HG02678 (cell line): ENCODE results near the gene ARF1.

Experiments
- ATAC-seq: cut with Tn5 transposase; IDR thresholded peaks from one replicate; pipeline ENCODE4 v1.9.1; 2021; ENCODE audit warnings: mild to moderate bottlenecking, moderate library complexity; ENCODE audit not compliant: unreplicated experiment

Gene ARF1

DNA sequence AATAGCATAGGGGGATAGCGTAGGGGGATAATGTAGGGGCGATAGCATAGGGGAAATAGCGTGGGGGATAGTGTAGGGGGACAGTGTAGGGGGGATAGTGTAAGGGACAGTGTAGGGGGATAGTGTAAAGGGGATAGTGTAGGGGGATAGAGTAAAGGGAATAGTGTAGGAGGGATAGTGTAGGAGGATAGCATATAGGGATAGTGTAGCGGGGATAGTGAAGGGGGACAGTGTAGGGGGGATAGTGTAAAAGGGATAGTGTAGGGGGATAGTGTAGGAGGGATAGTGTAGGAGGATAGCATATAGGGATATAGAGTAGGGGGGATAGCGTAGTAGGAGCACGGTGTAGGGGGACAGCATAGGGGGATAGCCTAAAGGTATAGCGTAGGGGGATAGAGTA is 14.1 kb upstream of the ARF1 start:
- ATAC-seq, result no peak

DNA sequence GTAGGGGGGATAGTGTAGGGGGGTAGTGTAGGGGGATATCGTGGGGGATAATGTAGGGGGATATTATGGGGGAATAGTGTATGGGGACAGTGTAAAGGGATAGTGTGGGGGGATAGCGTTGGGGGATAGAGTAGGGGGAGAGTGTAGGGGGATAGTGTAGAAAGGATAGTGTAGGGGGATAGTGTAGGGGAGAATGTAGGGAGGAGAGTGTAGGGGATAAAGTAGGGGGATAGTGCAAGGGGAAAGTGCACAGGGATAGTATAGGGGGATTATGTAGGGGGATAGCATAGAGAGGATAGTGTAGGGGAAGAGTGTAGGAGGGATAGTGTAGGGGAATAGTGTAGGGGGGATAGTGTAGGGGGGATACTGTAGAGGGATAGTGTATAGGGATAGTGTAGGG is 12.3 kb upstream of the ARF1 start:
- no peak for ATAC-seq

DNA sequence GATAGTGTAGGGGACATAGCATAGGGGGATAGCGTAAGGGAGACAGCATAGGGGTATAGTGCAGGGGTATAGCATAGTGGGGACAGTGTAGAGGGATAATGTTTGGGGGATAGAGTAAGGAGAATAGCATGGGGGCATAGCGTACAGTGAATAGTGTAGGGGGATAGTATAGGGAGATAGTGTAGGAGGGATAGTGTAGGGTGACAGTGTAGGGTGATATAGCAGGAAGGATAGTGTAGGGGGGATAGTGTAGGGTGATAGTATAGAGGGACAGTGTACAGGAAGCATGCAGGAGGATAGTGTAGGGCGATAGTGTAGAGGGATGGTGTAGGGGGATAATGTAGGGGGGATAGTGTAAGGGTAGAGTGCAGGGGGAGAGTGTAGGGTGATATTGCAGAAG is 11.7 kb upstream of the ARF1 start:
- no peak for ATAC-seq

DNA sequence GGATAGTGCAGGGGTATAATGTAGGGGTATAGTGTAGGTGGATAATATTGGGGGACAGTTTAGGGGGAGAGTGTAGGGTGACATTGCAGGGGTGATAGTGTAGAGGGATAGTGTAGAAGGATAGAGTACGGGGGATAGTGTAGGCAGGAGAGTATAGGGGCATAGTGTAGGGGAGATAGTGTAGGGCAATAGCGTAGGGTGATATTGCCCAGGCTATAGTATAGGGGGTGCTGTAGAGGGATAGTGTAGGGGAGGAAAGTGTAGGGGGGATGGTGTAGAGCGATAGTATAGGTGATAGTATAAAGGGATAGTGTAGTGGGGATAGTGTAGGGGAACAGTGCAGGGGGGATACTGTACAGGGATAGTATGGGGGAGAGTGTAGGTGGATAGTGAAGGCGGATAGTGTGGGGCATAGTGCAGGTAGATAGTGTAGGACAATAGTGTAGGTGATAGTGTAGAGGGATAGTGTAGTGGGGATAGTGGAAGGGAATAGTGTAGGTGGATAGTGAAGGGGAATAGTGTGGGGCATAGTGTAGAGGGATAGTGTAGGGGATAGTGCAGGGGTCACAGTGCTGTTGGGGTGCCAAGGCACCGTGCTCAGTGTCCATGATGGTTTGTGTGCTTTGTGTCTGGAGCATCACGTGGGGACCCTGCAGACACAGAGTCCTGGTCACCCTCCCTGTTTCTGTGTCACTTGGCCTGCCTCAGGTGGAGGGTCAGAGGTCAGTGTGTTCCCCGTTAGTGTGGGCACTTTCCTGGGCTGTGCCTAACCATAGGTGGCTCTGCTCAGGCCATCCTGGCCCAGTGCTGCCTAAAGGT is 10.5 kb upstream of the ARF1 start:
- no peak for ATAC-seq

DNA sequence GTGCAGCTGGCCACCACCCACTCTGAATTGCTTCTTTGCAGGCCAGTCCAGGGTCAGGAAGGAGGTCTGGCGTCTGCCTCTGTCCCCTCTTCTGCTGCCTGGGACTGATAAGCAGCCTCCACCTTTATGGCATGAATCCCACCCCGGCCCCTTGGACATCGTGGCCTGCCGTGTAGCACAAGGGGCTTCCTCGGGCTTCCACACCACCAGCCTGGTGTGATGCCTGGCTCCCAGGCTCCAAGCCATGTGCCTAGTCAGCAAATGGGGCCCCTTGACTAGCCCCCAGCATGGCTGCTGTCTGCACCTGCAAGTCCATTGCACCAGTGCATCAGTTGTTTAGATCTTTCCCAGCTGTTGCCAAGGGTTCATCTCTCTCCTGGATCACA is 9.9 kb upstream of the ARF1 start:
- no peak for ATAC-seq

DNA sequence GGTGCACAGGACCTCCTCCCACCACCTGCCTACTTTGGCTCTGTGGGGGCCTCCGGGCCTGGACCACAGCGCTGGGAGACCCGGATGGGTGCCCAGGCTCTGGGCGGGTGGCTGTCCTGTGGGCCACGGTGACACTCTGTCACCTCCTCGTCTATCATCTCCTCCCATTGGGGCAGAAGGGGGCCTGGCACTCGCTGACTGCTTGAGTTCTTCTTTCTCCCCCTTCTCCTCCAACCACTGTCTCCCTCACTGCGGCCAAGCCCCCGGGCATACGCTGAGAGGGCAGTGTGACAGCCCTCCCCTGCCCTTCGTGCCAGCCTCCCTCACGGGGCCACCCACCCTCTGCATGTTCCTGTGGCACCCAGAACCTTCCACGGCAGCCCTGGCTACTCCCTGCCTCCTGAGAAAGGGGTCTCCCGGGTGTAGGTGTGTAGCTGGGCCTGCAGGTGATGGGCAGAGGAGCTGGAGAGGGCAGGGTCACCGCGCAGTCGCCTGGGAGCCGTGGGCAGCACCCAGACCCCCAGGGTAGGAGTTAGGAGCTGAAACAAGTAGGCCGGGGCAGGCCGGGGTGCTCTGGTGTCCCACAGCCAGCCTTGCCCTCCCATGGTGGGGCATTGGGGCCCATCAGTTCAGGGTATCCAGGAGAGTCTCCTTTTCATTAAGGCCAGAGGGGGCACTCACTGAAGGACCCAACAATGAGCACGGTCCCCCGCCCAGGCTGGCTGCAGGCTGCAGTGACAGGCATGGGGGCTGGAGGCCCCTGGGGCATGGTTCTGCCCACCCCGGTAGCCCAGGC is 9.2 kb upstream of the ARF1 start:
- ATAC-seq, result no peak

DNA sequence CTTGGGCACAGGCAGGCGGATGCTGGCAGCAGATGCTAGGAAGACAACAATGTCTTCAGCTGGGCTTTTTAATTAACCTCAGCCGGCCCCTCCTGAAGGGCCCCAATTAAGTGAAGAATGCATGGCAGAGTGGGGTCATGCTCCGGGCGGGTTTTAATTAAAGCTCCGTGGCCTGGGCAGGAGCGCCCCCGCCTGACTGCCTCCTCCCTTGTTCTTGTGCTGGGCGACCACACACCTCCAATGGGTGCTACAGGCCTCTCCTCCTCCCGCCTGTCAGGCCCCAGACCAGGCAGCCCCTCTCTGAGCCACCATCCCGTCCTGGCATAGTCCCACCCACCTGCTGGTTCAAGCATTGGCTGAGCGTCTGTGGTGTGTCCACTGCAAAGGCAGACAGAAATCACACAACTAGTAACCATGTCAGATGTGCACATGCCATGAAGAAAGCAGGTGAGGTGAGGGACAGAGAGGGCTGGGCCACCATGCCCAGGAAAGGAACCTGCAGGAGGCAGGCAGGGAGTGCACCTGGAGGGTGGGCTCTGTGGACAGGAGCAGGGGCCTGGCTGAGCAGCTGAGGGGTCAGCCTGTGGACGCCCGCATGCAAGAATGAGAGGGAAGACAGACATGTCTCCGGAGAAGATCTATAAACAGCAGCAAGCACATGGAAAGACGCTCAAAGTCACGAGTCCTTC is 8.5 kb upstream of the ARF1 start:
- no peak for ATAC-seq

DNA sequence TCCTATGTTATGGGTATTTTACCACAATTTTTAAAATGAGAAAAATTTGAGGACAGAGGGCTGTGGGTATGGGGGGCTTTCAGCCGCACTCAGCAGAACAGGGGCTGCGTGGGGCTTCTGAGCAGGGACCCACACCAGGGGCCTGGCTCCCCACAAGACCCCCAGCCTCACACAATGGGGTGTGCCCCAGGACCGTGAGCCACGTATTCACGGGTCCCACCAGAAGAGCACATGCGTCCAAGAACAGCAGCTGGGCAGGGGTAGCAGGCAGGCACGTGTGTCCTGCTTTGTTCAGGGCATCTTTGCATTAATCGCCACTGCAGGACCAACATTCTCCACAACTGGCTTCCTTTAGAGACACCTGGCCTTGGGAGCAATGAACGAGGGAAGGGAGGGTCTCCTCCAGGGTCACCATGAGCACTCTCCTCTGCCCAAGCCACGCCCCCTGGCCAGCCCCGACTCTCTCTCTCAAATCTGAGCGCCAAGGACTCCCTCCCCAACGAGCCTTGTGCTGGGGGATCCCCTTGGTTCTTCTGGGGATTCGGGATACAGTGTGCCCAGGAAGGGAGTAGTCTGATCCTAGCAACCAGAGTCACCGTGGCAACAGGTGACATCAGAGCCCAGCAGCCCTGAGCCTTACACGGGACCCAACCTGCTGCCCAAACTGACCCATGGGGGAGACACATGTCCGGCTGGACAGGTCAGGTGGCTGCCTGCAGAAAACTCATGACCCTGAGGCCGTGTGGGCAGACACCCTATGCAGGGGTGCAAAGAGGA is 7.4 kb upstream of the ARF1 start:
- ATAC-seq, result no peak

DNA sequence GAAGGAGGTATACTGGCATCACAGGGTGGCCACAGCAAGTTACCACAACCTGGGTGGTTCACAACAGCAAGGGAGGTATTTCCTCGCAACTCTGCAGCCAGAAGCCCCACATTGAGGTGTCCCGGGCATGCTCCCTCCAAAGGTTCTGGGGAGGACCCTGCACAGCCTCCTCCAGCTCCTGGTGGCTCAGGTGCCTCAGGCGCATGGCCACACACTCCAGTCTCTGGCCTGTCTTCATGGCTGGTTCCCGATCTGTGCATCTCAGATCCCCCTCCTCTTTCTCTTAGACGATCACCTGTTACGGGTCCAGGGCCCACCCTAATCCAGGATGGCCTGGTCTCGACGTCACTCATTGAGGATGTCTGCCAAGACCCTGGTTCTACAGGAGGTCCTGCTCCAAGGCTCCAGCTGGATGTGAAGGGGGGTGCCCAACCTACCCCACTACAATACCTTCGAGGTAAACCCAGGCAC is 6.7 kb upstream of the ARF1 start:
- ATAC-seq, result no peak

DNA sequence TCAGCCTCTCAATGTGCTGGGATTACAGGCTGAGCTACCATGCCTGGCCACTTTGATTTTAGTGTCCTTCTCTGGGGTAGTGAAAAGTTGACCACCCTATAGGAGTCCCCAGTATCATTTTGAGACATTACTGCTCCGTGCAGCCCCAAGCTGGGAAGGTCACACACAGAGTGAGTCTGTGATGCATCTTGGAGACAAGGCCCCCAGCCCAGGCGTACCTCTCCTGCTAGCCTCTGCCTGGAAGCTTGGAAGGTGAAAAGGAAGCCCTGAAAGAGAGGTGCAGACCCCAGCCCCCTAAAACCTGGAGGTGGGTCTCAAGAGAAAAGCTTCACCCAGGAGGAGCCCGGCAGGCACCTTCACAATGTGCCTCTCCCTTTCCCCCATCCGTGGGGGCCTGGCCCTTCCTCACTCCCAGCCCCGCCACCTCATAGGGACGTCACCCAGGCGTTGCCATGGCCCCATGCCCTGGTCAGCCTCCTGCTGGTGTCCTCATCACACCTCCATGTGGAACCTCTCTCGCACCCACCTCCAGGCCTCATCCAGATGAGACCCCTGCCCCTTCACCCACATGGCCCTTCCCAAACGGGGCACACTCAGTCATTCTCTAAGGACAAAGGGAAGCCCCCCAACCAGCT is 5.6 kb upstream of the ARF1 start:
- ATAC-seq, result no peak

DNA sequence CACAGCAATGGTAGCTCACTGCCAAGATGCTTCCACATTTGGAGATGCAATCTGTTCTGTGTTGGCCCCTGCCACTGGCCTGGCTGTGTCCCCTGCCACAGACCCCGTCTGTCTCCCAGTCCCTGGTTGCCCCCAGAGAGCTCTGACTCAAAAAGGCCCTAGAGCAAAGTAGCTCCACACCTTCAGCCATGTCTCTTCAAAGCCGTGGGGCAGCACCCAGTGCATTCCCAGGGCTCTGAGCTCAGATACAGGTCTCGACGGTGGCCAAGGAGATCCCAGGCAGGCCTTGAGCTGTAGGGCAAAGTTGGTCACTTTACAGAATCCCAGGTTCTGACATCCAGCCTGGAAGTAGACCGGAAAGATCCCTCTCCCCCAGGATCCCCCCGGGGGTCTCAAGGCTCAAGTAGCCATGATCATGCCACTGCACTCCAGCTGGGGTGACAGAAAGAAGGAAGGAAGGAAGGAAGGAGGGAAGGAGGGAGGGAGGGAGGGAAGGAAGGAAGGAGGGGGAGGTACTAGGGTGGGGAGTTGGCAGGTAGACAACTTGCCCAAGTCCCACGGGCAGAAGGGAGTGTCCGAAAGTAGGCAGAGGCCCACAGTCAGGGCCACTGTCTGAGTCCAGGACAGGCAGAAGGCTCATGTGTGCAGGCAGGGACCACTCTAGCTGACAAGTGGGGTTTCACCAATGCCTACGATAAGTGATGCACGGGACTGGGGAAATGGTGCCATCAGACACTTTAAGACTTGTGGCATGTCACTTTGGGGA is 4.8 kb upstream of the ARF1 start:
- ATAC-seq, result no peak

DNA sequence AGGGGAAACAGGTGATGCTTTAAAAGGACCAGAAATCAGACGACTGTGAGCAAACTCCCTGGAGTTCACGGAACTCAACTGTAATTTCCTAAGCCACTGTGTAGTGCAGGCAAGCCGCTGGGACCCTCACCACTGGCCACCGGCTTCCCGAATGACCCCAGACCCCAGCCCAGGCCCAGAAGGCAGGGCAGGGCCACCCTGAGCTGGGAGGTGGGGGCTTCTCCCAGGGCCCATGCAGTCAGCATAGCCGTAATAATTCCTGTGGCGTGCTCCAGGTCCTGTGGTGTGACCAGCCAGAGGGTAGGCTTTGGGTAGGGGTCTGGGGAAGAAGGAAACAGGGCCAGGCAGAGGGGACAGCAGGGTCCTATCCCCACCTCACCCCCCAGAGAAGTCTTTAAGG is 3.5 kb upstream of the ARF1 start:
- no peak for ATAC-seq

DNA sequence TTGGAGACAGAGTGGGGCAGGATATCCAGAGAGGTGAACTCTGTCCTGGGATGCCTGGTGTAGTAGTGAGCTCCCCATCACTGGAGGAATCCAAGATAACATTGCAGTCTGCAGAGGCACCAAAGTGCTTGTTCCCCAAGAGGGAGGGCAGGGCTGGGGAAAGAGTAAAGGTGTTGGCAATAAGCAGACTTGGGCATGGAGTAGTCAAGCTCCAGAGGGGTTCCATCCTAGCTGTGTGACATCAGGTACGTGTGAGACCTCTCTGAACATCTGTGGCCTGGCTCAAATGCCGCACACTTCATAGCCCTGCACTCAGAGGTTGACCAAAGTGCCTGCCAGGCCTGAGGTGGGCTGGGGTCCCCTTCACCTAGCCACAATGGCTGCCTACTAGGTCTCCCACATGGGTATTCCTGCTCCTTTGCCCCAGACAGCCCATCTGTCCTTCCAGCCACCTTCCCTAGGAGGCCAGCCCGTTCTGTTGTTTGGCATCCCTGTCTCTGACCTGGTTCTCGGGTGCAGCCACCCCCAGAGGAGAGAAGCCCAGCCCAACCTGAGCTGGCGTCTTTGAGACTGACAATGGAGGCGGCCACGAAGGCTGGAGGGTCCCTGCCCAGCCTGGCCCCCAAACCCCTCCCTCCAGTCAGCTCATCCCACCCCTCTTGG is 2.8 kb upstream of the ARF1 start:
- no peak for ATAC-seq

DNA sequence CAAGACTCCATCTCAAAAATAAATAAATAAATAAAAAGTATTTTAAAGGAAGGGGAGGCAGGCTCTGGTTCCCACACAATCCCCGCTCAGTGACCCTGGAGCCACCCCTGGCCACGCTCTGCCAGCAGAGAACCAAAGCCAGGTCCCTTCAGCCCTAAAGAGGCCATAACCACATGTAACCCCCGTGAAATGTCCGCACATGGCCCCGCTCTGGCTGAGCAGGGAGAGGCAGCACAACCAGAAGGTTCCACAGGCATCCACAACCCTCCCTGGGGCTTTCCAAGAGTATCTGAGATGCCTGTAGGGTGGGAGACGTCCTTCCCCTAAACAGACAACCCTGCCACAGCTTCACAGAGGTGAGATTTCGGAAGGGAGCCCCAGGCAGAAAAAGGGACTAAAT is 1.4 kb upstream of the ARF1 start:
- no peak for ATAC-seq

DNA sequence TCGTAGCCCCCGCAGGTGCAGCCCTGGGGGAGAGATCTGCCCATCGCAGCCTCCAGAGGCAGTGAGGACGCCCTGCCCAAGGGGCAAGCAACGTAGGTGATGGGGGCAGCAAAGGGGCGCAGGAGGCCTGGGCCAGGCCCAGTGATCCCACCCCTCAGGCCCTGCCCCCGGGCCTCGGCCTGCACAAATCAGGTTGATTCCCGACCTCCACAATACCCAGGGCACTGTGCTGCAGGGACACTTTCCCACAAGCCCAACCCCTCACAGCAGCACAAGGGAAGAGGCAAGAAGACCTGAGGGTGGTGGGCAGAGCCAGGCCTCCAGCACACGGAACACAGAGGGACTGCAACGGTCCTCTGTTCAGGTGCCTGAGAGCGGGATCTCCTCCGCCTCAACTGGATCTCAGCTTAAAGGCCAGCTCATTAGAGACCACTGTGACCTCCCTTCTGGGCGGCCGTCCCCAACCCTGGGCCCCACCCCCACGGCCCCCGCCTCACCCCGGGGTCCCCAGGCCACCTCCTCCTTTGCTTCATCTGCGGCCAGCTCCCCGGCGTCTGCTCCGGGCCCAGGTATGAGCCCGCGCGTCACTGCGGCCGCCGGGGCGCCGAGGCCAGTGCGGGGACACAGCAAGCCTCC is 812 bp upstream of the ARF1 start:
- no peak for ATAC-seq

DNA sequence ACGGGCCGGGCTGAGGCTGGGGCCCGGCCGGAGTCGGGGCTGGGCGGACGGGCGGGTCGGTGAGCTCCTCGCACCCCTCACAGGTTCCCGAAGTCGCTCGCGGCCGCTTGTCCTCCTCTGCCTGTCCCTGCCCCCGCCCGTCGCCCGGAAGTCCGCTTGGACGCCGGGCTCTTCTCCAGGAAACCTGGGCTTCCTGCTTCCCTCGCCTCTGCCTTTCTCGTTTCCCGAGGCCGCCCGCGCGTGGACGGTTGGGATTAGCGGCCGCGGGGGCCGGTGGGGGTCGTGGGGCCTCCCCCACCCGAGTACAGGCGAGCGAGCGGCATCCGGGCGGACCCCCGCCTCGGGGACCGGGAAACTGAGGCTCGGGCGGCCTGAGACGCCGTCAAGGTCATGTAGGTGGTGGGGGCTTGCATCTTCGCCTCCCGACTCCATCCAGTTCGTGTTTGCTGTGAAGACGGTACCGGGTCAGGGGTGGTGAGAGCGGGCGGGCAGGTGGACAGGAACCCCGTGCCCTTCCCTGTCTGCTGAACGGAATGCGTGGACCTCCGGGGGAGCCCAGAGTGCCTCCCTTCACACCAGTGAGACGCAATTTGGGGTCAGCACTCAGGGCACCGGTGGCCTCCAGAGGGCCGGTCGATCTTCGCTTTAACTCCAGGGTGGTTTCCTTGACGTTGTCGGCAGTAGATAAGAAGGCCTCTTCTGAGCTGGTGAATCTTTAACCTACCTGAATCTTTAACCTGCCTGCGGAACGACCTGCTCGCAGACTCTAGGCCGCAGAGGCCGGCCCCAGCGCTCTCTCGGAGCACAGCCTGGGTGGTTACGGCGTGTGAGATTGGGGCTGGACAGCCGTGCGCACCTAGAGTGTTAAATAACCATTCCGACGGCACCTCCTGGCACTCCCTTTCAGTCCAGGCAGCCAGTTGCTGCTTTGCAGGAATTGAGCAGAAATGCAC is 686 bp downstream of the ARF1 start:
- ATAC-seq, result peak; percentile 17

DNA sequence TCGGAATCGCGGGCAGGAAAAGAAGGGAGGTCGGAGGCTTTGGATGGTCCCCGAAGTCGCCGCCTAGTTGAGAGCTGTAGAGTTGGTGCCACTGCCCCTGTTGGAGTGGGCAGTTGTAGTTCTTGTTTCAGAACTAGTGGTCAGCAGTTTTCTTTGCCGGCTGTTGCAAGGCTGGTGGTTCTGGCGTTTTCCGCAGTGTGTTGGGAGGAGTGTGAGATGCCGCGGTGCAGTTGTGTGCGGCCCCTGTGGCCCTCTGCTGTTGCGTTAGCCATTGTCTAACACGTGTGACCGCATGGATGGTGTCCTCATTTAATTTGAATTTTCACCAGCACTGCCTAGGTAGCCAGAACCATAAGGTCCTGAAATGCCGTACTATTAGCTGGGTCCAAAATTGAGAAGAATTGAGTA is 1.4 kb downstream of the ARF1 start:
- ATAC-seq, result no peak

DNA sequence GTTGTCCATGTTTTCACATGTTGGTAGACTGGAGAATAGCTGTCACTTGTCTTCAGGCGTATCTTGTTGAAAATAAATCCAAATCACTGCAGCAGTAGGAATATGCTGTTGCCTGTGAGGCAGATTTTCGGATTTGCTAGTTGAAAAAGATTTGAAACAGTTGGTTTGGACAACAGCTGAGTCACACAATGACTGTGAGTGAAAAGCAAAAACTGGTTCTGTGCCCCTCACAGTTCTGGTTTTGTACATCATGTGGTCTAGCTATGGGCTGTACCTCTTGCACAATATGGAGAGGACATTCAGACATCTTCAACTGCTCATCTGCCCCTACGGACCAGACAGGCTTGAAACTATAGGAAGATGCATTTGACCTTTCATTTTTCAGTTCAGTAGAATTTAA is 1.8 kb downstream of the ARF1 start:
- ATAC-seq, result no peak
